ENCODE data around the gene ZNF197.
"Not testable (repeated sequence)": the region's sequence is repeated elsewhere in the genome, so short reads cannot be mapped to it uniquely, and the experiment has no call there.

Gene ZNF197

GRCh38 chr3:44665173-44665572 is 40.3 kb downstream of the ZNF197 start:
- no peak for DNase-seq

- DNase-seq, result no peak
These were observed 41.5 kb downstream of the ZNF197 start for GRCh38 chr3:44666346-44666745.

GRCh38 chr3:44669760-44670159 is 44.9 kb downstream of the ZNF197 start:
- no peak for DNase-seq

GRCh38 chr3:44673466-44673865 is 48.6 kb downstream of the ZNF197 start:
- not testable (repeated sequence) for DNase-seq

- DNase-seq, result no peak
These were observed 49.4 kb downstream of the ZNF197 start for GRCh38 chr3:44674211-44674610.

GRCh38 chr3:44678480-44679116 is 53.8 kb downstream of the ZNF197 start:
- no peak for DNase-seq

- DNase-seq, result no peak
These were observed 56.2 kb downstream of the ZNF197 start for GRCh38 chr3:44680921-44681455.

- no peak for DNase-seq
These were observed 57.5 kb downstream of the ZNF197 start for GRCh38 chr3:44682182-44682896.

GRCh38 chr3:44685128-44685800 is 60.4 kb downstream of the ZNF197 start:
- DNase-seq, result peak; percentile 66 to 70

GRCh38 chr3:44687898-44688297 is 63.1 kb downstream of the ZNF197 start:
- DNase-seq, result no peak

Measured in cerebellar nuclear complex (tissue), 1 donor.